Anterior cingulate cortex (tissue), 58 donors: ENCODE measurements around the gene METAP1.
"Not testable (repeated sequence)": the region's sequence is repeated elsewhere in the genome, so short reads cannot be mapped to it uniquely, and the experiment has no call there.

Experiments used
- DNase-seq, 58 donors: peaks; one replicate each; lab custom pipeline; 2025; lab: John Stamatoyannopoulos, UW

METAP1 gene

DNA sequence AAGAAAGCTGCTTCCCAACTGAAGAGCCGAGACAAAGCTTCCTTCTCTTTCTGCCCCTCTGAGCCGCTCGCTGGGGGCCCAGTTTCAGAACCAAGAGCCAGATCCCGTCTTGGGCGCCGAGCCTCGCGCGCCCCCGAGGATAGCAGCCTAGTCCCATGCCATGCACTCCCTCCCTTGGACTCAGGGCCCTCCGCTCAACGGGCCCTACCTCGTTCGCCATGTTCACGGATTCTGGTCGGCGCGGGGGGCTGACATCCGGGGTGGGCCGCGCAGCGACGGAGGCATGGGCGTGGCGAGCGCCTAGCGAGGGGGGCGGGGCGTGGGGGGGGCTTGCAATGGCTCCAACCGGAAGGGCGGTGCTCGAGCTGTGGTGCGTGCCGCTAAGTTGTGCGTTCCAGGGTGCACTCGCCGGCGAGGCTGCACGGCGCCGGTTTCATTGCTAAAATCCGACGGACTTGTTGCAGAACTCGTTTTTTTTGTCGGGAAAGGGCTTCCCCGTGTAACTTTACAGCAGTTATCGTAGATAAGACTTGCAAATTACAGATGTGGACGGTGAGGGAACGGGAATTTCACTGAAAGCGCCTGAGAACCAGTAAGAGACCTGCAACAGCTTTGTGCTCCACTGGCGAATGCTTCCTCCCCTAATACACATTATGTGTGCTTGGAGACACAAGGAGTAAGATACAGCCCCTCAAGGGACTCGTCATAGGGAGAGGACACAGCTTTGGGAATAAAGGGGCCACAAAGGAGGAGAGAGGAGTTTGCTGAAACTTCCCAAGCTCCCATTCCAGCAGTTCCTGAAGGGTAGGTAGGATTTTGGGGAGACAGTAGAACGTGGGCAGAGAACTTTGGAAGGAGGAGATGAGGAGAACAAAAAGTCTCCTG is 93.2 kb downstream of the METAP1 start, which contains the start of gene ADH5:
Gene ADH5, minus strand, starts transcription at position 308 of the 885 bp plus-strand sequence. Its CDS starts 88 bp downstream, at position 220.
- DNase-seq, result peak; percentile 31 to 89 (median 78)

DNA sequence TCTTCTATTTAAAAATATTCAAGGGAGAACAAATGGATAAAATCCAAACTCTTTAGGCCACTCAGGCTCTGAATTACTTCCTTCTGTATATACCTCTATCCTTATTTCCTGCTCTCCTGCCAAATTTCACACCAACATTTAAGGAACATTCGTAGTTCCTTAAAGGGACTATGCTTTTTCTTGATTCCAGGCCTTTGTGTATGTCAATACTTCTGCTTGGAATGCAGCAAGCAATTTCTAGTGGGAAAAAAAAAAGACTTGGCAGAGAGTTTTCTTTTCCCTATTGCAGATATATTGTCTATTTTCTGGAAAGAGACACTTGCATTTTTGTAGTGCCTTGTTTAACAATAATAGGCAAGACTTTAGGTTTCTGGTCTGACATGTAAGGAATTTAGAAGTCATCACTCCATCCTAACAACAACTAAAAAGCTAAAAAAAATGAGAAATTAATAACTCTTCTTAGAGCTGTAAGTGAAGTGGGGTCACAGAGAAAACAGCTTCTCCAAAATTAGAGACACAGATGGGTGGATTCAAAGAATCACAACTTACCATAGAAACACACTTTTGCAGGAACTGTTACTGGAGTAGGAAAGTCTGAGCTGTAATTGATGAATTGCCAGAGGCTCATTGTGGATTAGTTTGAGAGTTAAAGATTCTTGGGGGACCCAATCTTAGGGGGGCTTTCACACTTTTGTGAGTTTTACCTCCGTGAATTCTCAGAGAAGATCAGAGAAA is 95.1 kb downstream of the METAP1 start:
- no peak for DNase-seq

DNA sequence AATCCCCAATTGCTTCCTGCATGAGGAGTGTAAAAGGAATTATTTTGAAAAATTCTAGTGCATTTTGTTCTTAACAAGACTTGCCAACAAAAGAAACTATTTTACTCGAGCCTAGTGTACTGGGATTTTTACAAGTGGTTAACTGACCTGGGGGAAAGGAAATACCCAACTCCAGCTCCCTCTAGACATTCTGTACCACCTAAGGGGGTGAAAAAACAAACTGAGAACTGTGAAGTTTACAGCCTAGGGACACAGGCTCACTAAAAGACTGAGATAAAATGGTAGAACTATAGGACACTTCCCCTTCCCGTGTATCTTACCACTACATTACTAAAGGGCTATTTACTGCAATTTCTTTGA is 95.7 kb downstream of the METAP1 start:
- DNase-seq, result no peak

DNA sequence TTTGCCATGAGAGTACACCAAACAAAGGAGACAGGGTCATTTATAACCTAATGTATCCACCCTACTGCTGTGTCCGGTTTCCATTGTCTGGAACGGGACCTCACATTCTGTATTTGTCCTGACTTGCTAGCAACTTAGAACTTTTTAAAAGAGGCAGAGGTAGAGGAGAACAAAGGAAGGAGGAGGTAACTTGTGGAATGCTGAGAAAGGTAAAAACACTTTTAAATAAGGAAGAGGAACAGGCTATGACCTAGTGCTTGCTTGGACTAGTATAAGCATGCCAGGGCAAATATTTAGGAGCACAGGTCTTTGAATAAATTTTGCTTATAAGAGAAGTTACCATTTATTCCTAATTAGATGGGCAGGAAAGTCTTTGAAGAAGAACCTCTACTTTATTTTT is 96.3 kb downstream of the METAP1 start:
- DNase-seq, result not testable (repeated sequence)

DNA sequence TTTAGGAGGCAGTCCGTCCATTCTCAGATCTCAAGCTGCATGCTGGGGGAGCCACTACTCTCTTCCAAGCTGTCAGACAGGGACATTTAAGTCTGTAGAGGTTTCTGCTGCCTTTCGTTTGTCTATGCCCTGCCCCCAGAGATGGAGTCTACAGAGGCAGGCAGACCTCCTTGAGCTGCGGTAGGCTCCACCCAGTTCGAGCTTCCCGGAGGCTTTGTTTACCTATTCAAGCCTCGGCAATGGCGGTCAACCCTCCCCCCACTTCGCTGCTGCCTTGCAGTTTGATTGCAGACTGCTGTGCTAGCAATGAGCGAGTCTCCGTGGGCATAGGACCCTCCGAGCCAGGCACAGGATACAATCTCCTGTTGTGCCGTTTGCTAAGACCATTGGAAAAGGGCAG is 103.8 kb downstream of the METAP1 start:
- DNase-seq, result no peak

DNA sequence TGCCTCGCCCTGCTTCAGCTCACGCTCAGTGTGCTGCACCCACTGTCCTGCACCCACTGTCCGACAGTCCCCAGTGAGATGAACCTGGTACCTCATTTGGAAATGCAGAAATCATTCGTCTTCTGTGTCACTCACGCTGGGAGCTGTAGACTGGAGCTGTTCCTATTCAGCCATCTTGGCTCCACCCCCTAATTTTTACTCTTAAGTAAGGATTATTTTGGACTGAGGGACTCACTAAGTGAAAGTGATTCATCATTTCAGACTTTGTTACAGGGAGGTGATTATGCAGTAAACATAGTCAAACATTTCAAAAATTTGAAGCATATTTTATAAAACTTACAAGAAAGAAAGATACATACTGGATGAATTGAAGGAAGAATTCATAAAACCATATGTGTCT is 104.3 kb downstream of the METAP1 start:
- DNase-seq, result not testable (repeated sequence)

DNA sequence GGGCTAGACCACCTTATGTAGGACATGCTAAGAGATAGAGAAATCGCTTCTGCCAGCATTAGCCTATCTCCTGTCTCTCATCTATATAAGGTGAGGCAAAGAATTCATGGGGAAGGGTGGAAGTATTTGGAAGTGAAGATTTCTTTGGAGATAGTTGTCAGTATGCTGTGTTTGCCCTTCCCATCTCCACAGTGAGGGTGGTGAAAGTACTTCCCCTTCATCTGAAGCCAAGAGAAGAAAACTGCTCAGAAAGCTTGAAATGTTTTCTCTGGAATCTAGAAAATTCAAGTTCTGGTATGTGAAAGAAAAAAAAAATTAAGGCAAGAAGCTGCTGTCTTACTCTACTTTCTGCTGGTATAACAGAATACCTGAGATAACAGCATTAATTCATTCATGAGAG is 105.4 kb downstream of the METAP1 start:
- no peak for DNase-seq

DNA sequence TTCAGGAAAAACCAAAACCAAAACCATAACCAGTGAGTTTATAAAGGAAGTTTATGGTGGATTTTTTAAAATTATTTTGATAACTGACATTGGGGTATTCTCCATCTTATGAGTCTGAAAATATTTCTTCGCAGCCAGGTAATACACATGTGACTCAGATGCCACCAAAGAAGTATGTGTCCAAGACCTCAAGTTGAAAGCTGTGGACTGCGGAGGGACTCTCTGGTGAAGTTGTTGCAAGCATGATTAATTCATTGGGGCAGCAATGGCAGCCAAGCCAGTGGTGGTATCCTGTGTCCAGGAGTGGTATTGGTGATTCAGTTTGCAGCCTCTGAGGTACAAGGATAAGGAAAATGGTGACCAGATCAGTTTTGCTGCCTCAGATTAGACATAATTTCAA is 107.1 kb downstream of the METAP1 start:
- DNase-seq, result no peak

DNA sequence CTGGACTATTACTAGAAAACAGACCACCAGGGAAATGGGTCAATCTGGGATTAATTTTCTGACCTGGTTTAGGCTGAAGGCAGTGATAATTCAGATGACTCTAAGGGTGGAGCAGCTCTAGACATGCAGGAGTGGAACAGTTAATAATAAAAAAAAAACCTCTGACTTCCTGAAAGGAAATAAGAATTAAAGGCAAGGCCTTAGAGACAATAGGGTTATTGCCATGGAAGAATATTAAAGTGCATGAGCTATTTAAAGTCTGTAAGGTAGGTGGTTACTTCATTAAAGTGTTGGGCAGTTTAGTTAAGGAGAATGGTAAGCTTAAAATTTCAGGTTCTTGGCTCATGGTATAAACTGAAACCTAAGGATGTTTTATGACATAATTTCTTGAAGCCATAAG is 107.6 kb downstream of the METAP1 start:
- no peak for DNase-seq

DNA sequence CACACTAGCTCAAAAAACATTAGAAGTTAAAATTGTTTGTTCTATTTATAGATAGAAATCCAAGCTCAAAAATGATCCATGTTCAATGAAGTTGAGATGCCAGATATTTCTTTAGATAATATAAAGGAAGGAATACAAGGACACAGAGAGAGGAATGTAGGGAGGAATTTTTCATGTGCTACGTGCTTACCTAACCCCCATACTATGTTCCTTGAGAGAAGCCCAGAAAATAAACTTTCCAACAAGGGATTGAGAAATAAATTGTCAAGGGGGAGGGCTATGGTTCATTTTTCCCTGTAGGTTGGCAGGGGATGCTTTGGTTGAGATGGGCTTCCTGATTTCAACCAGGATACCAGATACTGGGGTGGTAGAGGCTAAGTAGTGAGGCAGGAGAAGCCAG is 108.6 kb downstream of the METAP1 start:
- DNase-seq, result no peak

DNA sequence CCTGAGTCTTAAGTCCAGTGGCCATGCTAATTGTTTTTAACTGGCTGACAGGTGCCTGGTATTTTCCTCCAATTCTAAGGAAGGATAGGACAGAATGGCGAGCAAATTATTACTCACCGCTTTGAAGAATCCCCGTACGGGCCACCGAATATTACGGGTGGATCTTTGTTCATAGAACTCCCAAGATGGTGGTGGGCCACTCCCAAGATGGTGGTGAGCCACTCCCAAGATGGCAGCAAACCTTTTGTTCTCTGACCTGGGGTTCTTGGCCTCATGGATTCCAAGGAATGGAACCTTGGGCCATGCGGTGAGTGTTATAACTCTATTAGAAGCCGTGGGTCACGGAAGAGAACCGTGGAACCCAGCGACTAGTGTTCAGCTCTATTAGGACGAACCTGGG is 113.8 kb downstream of the METAP1 start:
- not testable (repeated sequence) for DNase-seq
